D721Med (cell line): ENCODE results near the gene PLEKHG2.

Experiments
- DNase-seq: peaks from one replicate; pipeline ENCODE4 v3.0.0; 2011; ENCODE audit warnings: low spot score; ENCODE audit not compliant: insufficient read length
- FAIRE-seq: peaks from 2 replicates; lab custom pipeline; 2011; peaks lifted over from hg19 to GRCh38; lab: Jason Lieb, UNC
- CTCF ChIP-seq: IDR thresholded peaks from 2 replicates; pipeline ENCODE4 v1.5.1; 2012; ENCODE audit warnings: mild to moderate bottlenecking, control low read depth; ENCODE audit not compliant: insufficient read depth; ENCODE audit errors: missing control alignments

PLEKHG2 gene

GRCh38 chr19:39420769-39421168 is 8.3 kb downstream of the PLEKHG2 start:
- FAIRE-seq, result no peak
- TF ChIP-seq CTCF, result no peak
- DNase-seq, result no peak

- DNase-seq (no peak), FAIRE-seq (no peak)
- TF ChIP-seq CTCF, result no peak
These were observed 9.6 kb downstream of the PLEKHG2 start for GRCh38 chr19:39422020-39422419.

- DNase-seq (no peak), FAIRE-seq (no peak)
- no peak for TF ChIP-seq CTCF
These were observed 11.0 kb downstream of the PLEKHG2 start for GRCh38 chr19:39423258-39424086.

- no peak for DNase-seq
- TF ChIP-seq CTCF, result no peak
- FAIRE-seq, result no peak
These were observed 12.5 kb downstream of the PLEKHG2 start for GRCh38 chr19:39424934-39425333.

- no peak for FAIRE-seq
These were observed 13.3 kb downstream of the PLEKHG2 start for GRCh38 chr19:39425744-39426143.

GRCh38 chr19:39426170-39426569 is 13.7 kb downstream of the PLEKHG2 start:
- FAIRE-seq (no peak), DNase-seq (no peak)
- no peak for TF ChIP-seq CTCF

More at GRCh38 chr19:39425744-39426143, 13.3 kb downstream of the PLEKHG2 start:
- no peak for DNase-seq
- no peak for TF ChIP-seq CTCF

GRCh38 chr19:39427707-39428106 is 15.2 kb downstream of the PLEKHG2 start:
- no peak for TF ChIP-seq CTCF
- DNase-seq, result no peak
- FAIRE-seq, result no peak
